ACC112 (cell line): ENCODE data around the gene FRAS1.
A peak's percentile ranks its signal among the peaks of the same experiment; 100 is the strongest.

Experiments
- H2AFZ ChIP-seq: fragments of 200-600 bp; sonication (generic); one replicate; pipeline ENCODE4 v1.6.0; 2017; ENCODE audit warnings: antibody characterized with exemption, low read length; ENCODE audit not compliant: unreplicated experiment
- H3K27ac ChIP-seq: fragments of 200-600 bp; sonication (generic); 2 replicates; pipeline ENCODE4 v1.5.1; 2014; ENCODE audit warnings: low read depth, mild to moderate bottlenecking, antibody characterized with exemption, low read length, moderate library complexity
- H3K27me3 ChIP-seq: fragments of 200-600 bp; sonication (generic); 2 replicates; pipeline ENCODE4 v1.6.1; 2014; ENCODE audit warnings: mild to moderate bottlenecking, antibody characterized with exemption, low read length, moderate library complexity, mixed read lengths; ENCODE audit not compliant: insufficient read depth
- H3K36me3 ChIP-seq: fragments of 200-600 bp; sonication (generic); 2 replicates; pipeline ENCODE4 v1.6.1; 2016; ENCODE audit warnings: mild to moderate bottlenecking, antibody characterized with exemption, low read length, moderate library complexity, mixed read lengths; ENCODE audit not compliant: insufficient read depth
- H3K4me1 ChIP-seq: fragments of 200-600 bp; sonication (generic); one replicate; pipeline ENCODE4 v1.6.1; 2016; ENCODE audit warnings: low read length, mixed read lengths; ENCODE audit not compliant: insufficient read depth, unreplicated experiment, control insufficient read depth
- H3K4me3 ChIP-seq: fragments of 200-600 bp; sonication (generic); 2 replicates; pipeline ENCODE4 v1.5.1; 2014; ENCODE audit warnings: mild to moderate bottlenecking, low read depth, low read length
- H3K79me2 ChIP-seq: fragments of 200-600 bp; sonication (generic); one replicate; pipeline ENCODE4 v1.6.0; 2016; ENCODE audit warnings: low read length; ENCODE audit not compliant: control insufficient read depth, unreplicated experiment, insufficient read depth

Gene FRAS1

DNA sequence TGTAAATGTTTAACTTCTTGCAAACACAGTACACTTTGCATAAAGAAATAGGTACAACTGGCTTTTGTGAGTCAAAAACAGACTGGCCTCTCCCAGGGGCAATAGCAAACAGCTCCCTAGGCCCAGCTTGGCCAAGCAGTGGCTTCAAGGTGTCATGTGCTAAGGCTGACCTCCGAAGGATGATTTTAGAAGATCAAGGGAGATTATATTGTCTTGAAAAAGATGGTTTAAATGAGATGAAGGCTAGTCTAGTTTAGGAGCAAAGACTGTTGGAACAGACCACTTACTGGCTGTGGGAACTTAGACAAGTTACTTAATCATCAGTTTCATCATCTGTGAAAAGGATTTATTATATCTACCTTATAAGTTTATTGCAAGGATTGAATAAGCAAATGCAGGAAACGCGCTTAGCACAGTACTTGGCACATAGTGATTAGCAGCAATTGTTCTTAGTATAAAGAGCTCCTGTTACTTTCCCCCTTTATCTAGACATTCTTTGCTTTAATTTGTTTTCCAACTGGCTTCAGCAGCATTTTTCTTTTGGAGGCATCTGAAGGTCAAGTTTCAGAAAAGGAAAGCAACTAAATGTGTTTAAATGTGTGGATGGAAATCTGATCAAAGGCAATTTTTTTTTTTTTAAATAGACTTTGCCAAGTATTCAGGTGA lies 511.6 kb downstream of the FRAS1 start:
- Histone ChIP-seq H2AFZ (no peak overlapping the region), H3K27me3 (no peaks in the 10 kb centered on the region), H3K27ac (peak overlapping the region; percentile 27), H3K4me1 (peaks cover 29% of the 10 kb centered on the region), H3K79me2 (no peaks in the 10 kb centered on the region), H3K36me3 (no peaks in the 10 kb centered on the region), H3K4me3 (0 out of 2 replicates have a peak overlapping the region, but pooled peaks have one; percentile 45)

DNA sequence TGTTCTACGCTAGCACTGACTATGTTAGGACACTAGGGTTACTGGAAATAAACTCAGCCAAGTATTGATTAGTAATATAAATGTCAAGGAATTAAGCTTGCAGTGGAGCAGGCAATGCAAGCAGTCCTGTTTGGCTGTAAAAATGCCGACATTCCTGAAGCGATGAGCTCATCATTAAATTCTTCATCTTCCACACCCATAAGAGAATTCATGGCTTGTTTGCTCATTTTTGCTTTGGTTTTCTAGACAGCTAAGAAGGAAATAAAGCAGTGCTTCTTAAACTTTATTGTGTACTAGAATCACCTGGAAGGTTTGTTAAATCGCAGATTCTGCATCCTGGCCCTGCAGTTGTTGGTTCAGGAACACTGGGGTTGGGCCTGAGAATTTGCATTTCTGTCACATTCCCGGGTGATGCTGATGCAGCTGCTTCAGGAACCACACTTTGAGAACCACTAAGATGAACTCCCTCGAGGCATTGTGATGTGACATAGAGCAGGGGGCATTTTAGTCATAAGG lies 512.2 kb downstream of the FRAS1 start:
- Histone ChIP-seq H3K36me3 (no peaks in the 10 kb centered on the region), H3K79me2 (no peaks in the 10 kb centered on the region), H3K4me1 (peaks cover 29% of the 10 kb centered on the region), H3K27ac (peak overlapping the region; percentile 28), H3K4me3 (peak overlapping the region; percentile 45; the same call in 1 of the 2 replicates), H2AFZ (peak overlapping the region; percentile 45), H3K27me3 (no peaks in the 10 kb centered on the region)

DNA sequence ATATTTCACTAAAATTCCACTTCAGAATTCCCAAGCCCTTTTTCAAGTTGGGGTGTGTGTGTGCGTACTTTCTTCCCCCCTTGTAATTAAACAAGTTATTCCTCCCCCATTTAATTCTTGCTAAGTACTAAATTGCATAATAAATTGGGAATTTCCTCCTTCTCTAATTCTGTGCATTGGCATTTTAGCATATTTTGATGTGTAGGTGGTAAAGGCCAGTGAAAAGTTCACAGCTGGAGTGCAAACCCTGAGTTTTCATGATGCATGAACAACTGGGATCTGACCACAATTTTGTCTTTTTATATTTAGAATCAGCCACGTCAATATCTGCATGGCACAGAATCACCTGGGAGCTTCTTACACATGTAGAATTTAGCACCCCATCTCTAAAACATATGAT lies 513.0 kb downstream of the FRAS1 start:
- no peak overlapping the region for H3K27ac ChIP-seq
- no peaks in the 10 kb centered on the region for H3K79me2 ChIP-seq
- H3K4me3 ChIP-seq = no peak overlapping the region
- peaks cover 29% of the 10 kb centered on the region for H3K4me1 ChIP-seq
- H3K27me3 ChIP-seq = no peaks in the 10 kb centered on the region
- no peak overlapping the region for H2AFZ ChIP-seq
- H3K36me3 ChIP-seq = no peaks in the 10 kb centered on the region

DNA sequence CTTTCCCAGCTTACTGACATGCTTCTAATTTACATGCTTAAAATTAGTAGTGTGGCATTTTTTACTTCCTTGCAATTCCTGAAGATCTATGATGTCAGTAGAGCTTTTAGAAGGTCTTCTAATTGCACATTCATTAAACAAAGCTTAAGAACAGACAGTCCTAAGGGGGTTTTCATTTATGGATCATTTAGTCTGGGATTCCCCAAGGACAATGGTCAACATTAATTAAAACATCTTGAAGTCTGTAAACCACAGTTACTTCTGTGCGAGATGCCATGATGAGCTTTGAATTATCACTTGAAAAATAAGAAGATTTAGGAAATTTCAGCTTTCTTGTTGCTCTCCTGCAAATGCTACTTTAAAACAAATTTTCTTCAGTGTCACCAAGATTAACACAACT lies 514.7 kb downstream of the FRAS1 start:
- Histone ChIP-seq H3K27ac (no peak overlapping the region), H3K79me2 (no peaks in the 10 kb centered on the region), H3K4me3 (no peak overlapping the region), H2AFZ (no peak overlapping the region), H3K36me3 (no peaks in the 10 kb centered on the region), H3K4me1 (peaks cover 19% of the 10 kb centered on the region), H3K27me3 (no peaks in the 10 kb centered on the region)

- H3K27me3 ChIP-seq = no peaks in the 10 kb centered on the region
- no peak overlapping the region for H3K4me3 ChIP-seq
- no peak overlapping the region for H2AFZ ChIP-seq
- no peaks in the 10 kb centered on the region for H3K36me3 ChIP-seq
- no peaks in the 10 kb centered on the region for H3K4me1 ChIP-seq
- H3K79me2 ChIP-seq = no peaks in the 10 kb centered on the region
- no peak overlapping the region for H3K27ac ChIP-seq
Measured at GRCh38 chr4:78578674-78579425, 521.7 kb downstream of the FRAS1 start.

GRCh38 chr4:78581618-78582017 lies 524.5 kb downstream of the FRAS1 start:
- no peak overlapping the region for H2AFZ ChIP-seq

GRCh38 chr4:78584863-78585547 lies 527.9 kb downstream of the FRAS1 start:
- H3K27ac ChIP-seq = no peak overlapping the region

More at GRCh38 chr4:78581618-78582017, 524.5 kb downstream of the FRAS1 start:
- Histone ChIP-seq H3K4me3 (no peak overlapping the region), H3K4me1 (peaks cover 4% of the 10 kb centered on the region), H3K27me3 (no peaks in the 10 kb centered on the region), H3K36me3 (no peaks in the 10 kb centered on the region), H3K27ac (no peak overlapping the region), H3K79me2 (no peaks in the 10 kb centered on the region)

GRCh38 chr4:78585633-78586032 lies 528.5 kb downstream of the FRAS1 start:
- no peaks in the 10 kb centered on the region for H3K27me3 ChIP-seq
- H3K27ac ChIP-seq = no peak overlapping the region
- H3K36me3 ChIP-seq = no peaks in the 10 kb centered on the region
- H2AFZ ChIP-seq = no peak overlapping the region
- no peak overlapping the region for H3K4me3 ChIP-seq
- peaks cover 4% of the 10 kb centered on the region for H3K4me1 ChIP-seq
- no peaks in the 10 kb centered on the region for H3K79me2 ChIP-seq

More at GRCh38 chr4:78584863-78585547, 527.9 kb downstream of the FRAS1 start:
- Histone ChIP-seq H3K4me3 (no peak overlapping the region), H2AFZ (no peak overlapping the region), H3K4me1 (peaks cover 4% of the 10 kb centered on the region), H3K36me3 (no peaks in the 10 kb centered on the region), H3K27me3 (no peaks in the 10 kb centered on the region), H3K79me2 (no peaks in the 10 kb centered on the region)

DNA sequence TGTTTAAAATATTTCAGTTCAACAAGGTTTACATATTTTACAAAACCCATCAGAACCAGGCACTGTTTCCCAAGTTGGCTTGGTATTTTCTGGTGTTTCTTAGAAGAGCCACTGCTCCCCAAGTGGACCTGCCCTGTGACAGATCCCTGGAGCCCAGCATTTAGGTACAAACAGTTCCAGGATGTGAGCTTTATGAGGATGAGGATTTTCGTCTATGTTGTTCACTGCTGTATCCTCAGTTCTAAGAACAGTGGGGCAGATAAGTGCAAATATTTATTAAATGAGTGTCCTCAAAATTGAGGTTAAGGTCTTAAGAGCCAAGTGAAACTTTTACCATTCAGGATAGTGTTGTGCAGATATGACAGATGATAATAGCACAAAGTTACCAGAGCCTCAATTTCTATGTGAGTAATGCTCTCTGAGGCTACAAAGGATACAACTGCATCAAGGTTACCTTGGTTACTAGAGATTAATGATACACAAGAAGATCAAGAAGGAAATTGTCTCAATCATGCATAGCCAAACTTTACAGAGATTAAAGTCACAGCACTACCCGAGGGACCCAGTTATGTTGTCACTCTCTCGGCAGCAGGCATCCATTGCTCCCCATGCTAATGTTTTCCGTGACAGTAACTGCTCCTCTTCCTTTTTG lies 531.9 kb downstream of the FRAS1 start:
- peaks cover 15% of the 10 kb centered on the region for H3K4me1 ChIP-seq
- H2AFZ ChIP-seq = no peak overlapping the region
- H3K27me3 ChIP-seq = no peaks in the 10 kb centered on the region
- H3K4me3 ChIP-seq = no peak overlapping the region
- H3K27ac ChIP-seq = no peak overlapping the region
- no peaks in the 10 kb centered on the region for H3K36me3 ChIP-seq
- no peaks in the 10 kb centered on the region for H3K79me2 ChIP-seq

DNA sequence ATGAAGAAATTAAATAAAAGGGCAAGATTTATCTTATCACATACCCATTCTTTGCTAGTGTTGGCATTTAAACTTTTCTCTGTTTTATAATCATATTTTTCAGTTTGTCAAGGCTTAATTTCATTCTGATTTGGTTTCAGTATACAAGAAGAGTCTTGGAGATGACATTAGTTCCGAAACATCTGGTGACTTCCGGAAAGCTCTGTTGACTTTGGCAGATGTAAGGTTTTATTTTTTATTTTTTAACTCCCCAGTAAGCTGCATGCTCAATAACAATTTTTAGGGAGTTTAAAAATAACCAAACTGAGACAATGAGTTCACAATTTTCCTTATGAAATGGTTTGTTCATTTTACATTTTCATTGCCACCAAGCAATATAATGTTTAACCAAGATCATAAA lies 534.3 kb downstream of the FRAS1 start:
- Histone ChIP-seq H3K27ac (no peak overlapping the region), H3K27me3 (no peaks in the 10 kb centered on the region), H3K4me3 (no peak overlapping the region), H3K4me1 (peaks cover 12% of the 10 kb centered on the region), H3K79me2 (no peaks in the 10 kb centered on the region), H2AFZ (peak overlapping the region; percentile 0), H3K36me3 (no peaks in the 10 kb centered on the region)
